Stimulated activated CD8-positive, alpha-beta memory T cell treated with anti-CD3 and anti-CD28 coated beads, Interleukin-7, amount 100 ng/mL, for 24 hours (primary cell): ENCODE measurements around the gene TPPP.
A peak's percentile ranks its signal among the peaks of the same experiment; 100 is the strongest.
"Not testable (repeated sequence)": the region's sequence is repeated elsewhere in the genome, so short reads cannot be mapped to it uniquely, and the experiment has no call there.

Source experiments
- DNase-seq: peaks from one replicate; pipeline ENCODE4 v3.0.0-alpha.2; 2020; ENCODE audit warnings: low read depth

TPPP gene

DNA sequence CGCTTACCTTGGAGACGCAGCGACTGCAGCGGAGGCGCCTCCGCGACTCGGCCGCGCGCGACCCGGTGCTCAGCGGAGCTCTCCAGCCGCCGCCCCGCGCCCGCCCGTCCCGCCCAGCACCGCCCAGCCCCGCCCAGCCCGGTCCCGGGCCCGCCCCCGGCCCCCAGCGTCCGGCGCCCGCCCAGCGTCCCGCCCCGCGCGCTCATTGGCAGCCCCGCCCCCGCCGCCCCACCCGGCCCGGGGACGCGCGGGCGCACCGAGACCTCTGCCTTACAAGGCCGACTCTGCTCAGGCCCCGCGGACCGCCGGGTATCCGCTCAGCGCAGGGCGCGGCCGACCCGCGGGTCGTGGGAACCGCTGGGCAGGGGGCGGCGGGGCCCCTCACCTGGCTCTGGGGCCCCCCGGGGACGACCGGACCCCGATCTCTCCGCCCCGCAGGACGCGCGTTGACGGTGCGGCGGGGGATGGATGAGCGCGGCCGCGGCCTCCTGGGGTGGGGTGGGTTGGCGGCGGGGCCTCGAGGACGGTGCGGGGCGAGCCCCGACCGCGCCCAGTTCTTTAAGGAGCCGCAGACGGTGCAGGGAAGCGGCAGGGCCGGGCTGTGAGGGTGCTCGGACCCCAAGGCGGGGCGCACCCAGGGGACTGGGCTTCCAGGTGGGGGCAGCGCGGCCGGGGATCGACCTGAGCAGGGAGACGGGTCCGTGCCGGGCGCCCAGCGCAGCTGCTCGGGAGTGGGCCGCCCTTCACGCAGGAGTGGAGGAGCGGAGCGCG, at the start of gene TPPP:
Gene TPPP, minus strand, starts transcription at position 82 of the 771 bp plus-strand sequence. CDS start 15,292 bp downstream, outside the sequence.
- DNase-seq = peak; percentile 68

- DNase-seq = not testable (repeated sequence)
Measured at GRCh38 chr5:742276-742675, 49.1 kb upstream of the TPPP start.

- not testable (repeated sequence) for DNase-seq
Measured at GRCh38 chr5:734145-734544, 41.0 kb upstream of the TPPP start.

DNA sequence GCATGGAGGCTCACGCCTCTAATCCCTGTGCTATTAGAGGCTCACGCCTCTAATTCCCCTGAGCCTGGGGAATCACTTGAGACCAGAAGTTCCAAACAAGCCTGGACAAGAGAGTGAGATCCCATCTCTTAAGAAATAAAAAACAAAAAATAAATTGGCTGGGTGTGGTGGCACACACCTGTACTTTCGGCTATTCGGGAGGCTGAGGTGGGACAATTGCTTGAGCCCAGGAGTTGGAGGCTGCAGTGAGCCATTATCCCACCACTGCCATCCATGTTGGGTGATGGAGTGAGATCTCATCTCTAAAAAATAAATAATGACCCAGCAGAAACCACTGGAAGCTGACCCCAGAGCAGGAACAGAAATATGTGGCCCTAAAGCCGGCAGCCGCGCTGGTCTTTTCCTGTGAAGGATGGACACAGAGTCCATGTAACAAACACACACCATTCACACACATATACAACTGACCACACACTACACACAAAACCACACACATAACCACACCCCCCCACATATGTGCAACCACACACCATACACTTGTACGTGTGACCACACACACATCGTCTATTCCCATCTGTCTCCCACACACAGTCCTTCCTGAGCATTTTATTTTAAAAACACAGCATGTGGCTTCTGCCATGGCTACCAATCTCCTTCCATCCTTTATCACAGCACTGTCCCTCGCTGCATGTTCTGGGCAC, 39.8 kb upstream of the TPPP start:
- DNase-seq = not testable (repeated sequence)

GRCh38 chr5:729225-729624, 36.1 kb upstream of the TPPP start:
- DNase-seq = not testable (repeated sequence)

DNA sequence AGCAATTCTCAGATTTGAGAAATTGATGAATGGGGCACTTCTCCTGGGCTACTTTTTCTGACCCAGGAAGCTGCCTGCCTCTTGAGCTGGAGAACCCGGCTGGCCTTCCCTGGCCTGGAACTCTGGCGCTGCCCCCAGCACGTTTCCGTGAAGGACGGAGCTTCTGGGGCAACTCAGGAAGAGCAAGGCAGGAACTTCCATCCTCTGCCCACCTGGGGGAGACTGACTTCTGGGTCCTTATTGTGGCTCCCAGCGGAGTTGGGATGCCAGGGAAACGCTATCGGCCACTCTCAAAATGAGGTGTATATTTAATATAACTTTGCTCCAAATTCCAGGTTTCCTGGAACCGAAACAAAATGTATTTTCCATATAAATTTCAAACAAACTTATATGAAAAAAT, 33.9 kb upstream of the TPPP start:
- not testable (repeated sequence) for DNase-seq

DNA sequence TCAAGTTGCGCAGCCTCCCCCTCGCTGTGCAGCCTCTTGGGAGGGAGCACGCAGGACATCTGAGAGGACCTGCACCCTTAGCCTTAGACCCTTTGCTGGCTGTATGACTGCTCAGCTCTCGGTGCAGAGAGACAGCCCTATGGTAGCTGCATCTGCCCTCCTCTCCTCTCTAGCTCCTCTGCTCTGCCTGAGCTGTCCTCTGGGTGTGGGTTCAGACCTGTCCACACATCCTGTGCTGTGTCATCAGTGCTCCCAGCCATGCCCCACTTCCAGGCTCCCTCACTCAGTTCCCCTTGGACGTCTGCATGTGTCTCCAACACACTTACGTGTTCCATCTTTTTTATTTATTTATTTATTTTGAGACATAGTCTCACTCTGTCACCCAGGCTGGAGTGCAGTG, 30.7 kb upstream of the TPPP start:
- not testable (repeated sequence) for DNase-seq

DNA sequence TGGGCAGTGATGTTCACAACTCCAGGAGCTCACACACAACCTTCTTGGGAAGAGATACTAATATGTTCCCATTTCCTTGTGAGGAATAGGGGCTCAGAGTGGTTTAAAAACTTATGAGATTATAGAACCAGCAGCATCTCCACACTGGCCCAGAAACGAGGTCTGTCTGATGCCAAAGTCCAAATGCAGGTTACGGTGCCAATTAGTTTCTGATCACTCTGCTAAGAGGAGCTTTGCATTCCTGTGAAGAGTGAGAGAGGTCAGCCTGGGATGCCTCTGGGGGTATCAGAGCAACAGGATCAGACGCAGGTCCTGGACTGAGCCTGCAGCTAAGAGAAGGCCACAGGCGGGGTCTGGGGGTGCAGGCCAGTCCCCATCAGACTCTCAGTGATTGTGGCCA, 30.2 kb upstream of the TPPP start:
- DNase-seq = not testable (repeated sequence)

- not testable (repeated sequence) for DNase-seq
Measured at GRCh38 chr5:719379-719778, 26.2 kb upstream of the TPPP start.

DNA sequence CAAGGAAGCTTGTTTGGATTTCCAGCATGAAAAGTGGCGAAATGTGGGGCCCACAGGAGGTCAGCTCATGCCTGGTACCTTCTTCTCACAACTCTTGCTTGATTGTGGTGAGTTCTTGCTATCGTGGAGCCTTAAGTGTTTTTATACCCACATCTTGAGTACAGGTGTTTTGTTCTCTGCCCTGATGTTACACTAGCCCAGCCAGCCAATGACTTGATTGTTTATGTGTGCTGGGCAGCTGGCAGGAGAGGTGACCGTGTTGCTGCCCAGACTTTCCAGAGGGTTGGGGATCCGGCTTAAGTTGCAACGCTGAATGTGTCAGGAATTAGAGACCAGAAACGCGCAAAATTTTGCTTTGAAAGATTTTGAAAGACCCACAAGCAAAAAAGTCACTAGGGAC, 24.0 kb upstream of the TPPP start:
- DNase-seq = no peak

- not testable (repeated sequence) for DNase-seq
Measured at GRCh38 chr5:716740-717139, 23.6 kb upstream of the TPPP start.

DNA sequence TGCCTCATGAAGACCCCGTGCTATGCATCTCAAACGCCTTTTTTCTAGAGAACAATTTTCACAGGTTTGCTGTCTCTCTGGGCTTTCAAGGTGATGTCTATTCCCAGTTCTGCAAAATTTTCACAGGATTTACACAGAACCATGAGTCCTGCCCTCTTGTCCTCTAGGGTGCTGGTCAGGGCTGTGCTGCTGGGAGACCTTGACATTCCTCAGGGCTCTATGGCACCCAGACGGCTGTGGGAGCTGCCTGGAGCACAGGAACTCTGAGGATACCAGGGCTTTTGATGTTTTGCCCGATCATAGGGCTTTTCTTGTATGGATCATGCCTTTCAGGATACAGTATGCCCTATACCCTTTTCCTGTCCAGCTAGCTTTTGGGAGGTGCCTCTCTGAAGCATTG, 22.5 kb upstream of the TPPP start:
- not testable (repeated sequence) for DNase-seq

DNA sequence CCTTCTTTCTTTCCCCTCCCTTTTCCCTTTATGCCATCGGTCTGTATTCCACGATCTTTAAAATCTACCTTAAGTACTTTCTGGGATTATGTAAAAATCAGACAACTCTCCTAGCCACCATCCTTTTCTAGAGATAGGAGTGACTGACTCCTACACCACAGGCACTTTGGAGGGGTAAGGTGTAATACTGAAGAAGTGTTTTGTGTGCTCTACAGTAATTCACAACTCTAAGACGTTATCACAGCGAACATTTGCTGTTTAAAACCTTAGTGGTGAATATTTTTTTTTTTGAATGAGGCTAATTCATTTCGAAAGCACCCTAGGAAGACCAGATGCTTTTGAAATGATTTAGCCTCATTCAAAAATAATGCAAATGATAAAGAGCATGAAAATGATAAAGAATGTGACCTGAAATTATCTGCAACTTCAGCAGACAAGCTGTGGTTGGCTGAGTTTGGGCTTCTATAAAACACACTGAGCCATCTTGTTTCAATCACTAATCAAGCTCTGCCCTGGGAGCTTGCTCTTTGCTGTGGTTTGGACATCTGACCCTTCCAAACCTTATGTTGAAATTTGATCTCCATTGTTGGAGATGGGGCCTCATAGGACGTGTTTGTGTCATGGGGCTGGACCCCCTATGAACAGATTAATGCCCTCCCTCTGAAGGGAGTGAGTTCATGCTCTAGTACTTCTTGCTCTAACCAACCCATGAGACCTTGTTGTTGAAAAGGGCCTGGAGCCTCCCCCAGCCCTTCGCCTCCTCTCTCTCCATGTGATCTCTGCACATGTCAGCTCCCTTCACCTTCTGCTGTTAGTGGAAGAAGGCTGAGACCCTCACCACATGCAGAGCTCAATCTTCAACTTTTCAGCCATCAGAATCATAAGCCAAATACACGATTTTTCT, 21.3 kb upstream of the TPPP start:
- not testable (repeated sequence) for DNase-seq

DNA sequence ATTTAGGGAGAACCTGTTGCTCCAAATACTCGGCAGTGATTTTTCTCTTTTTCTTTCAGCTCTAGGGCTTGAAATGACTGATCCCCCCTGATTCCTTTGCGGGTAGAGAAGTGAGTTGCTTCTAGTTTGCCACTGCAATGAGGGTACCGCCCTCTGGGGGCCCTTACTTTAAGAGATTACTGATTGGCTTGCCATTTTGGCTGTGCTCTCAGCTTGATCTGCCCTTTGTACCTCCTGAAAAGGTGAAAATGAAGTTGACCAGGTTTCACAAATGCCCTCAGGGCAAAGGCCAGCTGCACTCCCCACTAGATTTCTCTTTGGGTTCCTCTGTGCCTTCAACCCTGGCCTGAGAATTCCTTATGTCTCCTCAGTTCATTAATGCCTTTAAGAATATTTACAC, 20.5 kb upstream of the TPPP start:
- not testable (repeated sequence) for DNase-seq

GRCh38 chr5:708848-709517, 15.8 kb upstream of the TPPP start:
- not testable (repeated sequence) for DNase-seq

DNA sequence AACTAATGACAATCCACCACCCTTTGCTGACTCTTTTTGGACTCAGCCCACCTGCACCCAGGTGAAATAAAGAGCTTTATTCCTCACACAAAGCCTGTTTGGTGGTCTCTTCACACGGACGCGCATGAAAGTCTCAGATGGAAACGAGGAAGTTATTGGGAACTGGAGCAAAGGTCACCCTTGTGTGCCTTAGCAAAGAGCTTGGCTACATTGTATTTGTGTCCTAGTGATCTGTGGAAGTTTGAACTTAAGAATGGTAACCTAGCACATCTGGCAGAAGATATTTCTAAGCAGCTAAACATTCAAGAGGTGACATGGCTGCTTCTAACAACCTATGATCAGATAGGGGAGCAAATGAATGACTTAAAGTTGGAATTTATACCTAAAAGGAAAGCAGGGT, 15.2 kb upstream of the TPPP start:
- DNase-seq = not testable (repeated sequence)

- DNase-seq = not testable (repeated sequence)
Measured at GRCh38 chr5:706127-706526, 13.0 kb upstream of the TPPP start.

GRCh38 chr5:696753-697702, 3.9 kb upstream of the TPPP start:
- DNase-seq = not testable (repeated sequence)

- not testable (repeated sequence) for DNase-seq
Measured at GRCh38 chr5:696191-696590, 3.0 kb upstream of the TPPP start.

- DNase-seq = not testable (repeated sequence)
Measured at GRCh38 chr5:695475-695874, 2.3 kb upstream of the TPPP start.
